C4-2B (cell line): ENCODE results near the gene CCDC33.

ENCODE experiments used
- H3K27ac ChIP-seq: fragments of 450-650 bp; 2 replicates; pipeline ENCODE4 v1.5.1; 2017
- ZFX ChIP-seq: fragments of 450-650 bp; IDR thresholded peaks from 2 replicates; pipeline ENCODE4 v1.6.1; 2017
- TF ChIP-seq, protein P1 (sequence below): fragments of 450-650 bp; conservative IDR thresholded peaks from 2 replicates; pipeline ENCODE4 v1.5.1; 2017; ENCODE audit warnings: mild to moderate bottlenecking

The CCDC33 gene

DNA sequence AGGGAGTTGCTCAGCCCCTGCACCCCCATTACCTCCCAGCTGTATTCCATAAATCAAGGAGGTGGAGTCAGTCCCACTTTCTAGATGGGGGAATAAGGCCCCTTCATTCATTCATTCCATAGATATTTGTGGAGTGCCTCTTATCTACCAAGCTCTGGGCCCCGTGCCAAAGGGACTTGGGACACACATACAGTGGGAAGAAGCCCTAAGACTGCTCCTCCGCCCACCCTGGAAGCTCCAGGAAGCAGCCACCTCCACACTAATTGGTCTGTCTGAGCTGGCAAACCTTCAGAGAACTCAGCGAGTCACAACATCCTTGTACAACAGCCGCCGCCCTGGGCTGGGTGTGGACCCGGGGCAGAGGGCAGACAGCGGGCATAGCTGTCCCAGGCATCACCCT is 40.0 kb upstream of the CCDC33 start:
- H3K27ac ChIP-seq = no peak overlapping the region
- TF ChIP-seq, protein P1, sequence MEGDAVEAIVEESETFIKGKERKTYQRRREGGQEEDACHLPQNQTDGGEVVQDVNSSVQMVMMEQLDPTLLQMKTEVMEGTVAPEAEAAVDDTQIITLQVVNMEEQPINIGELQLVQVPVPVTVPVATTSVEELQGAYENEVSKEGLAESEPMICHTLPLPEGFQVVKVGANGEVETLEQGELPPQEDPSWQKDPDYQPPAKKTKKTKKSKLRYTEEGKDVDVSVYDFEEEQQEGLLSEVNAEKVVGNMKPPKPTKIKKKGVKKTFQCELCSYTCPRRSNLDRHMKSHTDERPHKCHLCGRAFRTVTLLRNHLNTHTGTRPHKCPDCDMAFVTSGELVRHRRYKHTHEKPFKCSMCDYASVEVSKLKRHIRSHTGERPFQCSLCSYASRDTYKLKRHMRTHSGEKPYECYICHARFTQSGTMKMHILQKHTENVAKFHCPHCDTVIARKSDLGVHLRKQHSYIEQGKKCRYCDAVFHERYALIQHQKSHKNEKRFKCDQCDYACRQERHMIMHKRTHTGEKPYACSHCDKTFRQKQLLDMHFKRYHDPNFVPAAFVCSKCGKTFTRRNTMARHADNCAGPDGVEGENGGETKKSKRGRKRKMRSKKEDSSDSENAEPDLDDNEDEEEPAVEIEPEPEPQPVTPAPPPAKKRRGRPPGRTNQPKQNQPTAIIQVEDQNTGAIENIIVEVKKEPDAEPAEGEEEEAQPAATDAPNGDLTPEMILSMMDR = no peak
- TF ChIP-seq ZFX = no peak

DNA sequence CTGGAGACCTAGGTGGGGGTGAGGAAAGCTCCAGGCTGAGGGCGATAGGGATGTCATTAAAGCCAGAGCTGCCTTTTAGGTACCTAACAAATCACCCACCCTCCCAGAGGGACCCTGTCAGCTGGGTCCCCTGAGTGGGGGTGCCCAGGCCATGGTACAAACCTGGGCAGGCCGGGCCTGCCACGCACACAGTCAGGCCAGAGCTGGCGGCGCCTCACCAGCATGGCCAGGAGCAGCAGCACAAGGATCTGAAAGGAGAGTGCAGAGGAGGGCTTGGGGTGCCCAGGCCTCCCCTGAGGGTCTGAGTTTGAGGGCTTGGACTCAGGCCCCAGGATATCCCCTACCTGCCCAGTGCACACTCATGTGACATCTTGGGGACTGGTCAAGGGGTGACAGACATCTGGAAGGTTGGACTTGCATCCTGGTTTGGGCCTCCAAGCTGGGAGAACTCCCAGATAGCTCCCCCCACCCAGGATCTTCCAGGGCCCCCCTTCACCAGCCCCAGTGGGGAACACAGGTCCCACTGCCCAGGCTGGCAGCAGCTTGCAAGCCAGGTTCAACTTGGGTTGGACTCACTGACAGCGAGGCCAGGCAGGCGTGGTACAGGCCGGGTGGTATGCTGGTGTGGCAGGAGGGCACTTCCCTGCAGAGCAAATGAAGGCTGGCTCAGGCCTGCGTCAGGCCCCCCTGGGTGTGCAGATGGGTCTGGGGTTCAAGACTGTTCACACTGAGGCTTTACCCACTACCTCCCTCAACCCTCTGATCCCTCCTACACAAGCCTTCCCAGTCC is 38.8 kb upstream of the CCDC33 start:
- TF ChIP-seq, protein P1 = no peak
- no peak for TF ChIP-seq ZFX
- H3K27ac ChIP-seq = no peak overlapping the region

- no peak overlapping the region for H3K27ac ChIP-seq
- TF ChIP-seq, protein P1 = no peak
These were observed 36.9 kb upstream of the CCDC33 start for GRCh38 chr15:74199297-74199652.

GRCh38 chr15:74200412-74200815 is 35.7 kb upstream of the CCDC33 start:
- TF ChIP-seq, protein P1 = no peak
- TF ChIP-seq ZFX = no peak
- no peak overlapping the region for H3K27ac ChIP-seq

GRCh38 chr15:74200871-74201419 is 35.2 kb upstream of the CCDC33 start:
- no peak for TF ChIP-seq ZFX
- TF ChIP-seq, protein P1 = no peak
- no peak overlapping the region for H3K27ac ChIP-seq

- H3K27ac ChIP-seq = no peak overlapping the region
- TF ChIP-seq ZFX = no peak
- TF ChIP-seq, protein P1 = no peak
These were observed 34.3 kb upstream of the CCDC33 start for GRCh38 chr15:74201710-74202420.
